Measurements from ENCODE around the gene CYRIA. TPM values are rescaled to one million over a fixed set of nuclear protein-coding genes. Genes with fewer than 3 reads are reported as not detected.

The CYRIA gene
- total RNA-seq, 2 experiments from 2014 or later, result 0.20 to 0.31 TPM

- Mint-ChIP-seq H3K36me3 (ENCODE audit: low read depth) (peaks cover 1% of the 10 kb centered on the region), H3K27ac (no peak overlapping the region), H3K9me3 (peaks cover 2% of the 10 kb centered on the region), H3K27me3 (no peaks in the 10 kb centered on the region), H3K4me1 (peaks cover 15% of the 10 kb centered on the region), H3K4me3 (no peak overlapping the region)
- ChIA-PET POLR2A (no interaction called here), CTCF (interaction anchor here (1.1 kb wide), 1 partner anchor 9 kb away, joined by 3 read pairs; no protein-coding TSS in a partner anchor)
- DNase-seq, result no peak
Measured at GRCh38 chr2:16641509-16641908, 24.1 kb downstream of the CYRIA start.

GRCh38 chr2:16640867-16641266 lies 24.8 kb downstream of the CYRIA start:
- ChIA-PET POLR2A (no interaction called here), CTCF (no interaction called here)
- H3K4me3 Mint-ChIP-seq, result no peak overlapping the region
- H3K4me1 Mint-ChIP-seq, result peaks cover 19% of the 10 kb centered on the region
- no peak overlapping the region for H3K27ac Mint-ChIP-seq
- no peaks in the 10 kb centered on the region for H3K27me3 Mint-ChIP-seq
- no peak for DNase-seq
- H3K9me3 Mint-ChIP-seq, result peaks cover 2% of the 10 kb centered on the region
- H3K36me3 Mint-ChIP-seq (ENCODE audit: low read depth), result peaks cover 1% of the 10 kb centered on the region

- Mint-ChIP-seq H3K36me3 (ENCODE audit: low read depth) (peaks cover 1% of the 10 kb centered on the region), H3K4me1 (peaks cover 19% of the 10 kb centered on the region), H3K4me3 (no peak overlapping the region), H3K9me3 (peaks cover 2% of the 10 kb centered on the region), H3K27ac (no peak overlapping the region), H3K27me3 (no peaks in the 10 kb centered on the region)
- DNase-seq, result no peak
- CTCF ChIA-PET, result no interaction called here
- POLR2A ChIA-PET, result no interaction called here
Measured at GRCh38 chr2:16640001-16640700, 25.5 kb downstream of the CYRIA start.

GRCh38 chr2:16639431-16639830 lies 26.2 kb downstream of the CYRIA start:
- H3K9me3 Mint-ChIP-seq, result peaks cover 2% of the 10 kb centered on the region
- POLR2A ChIA-PET, result no interaction called here
- no peaks in the 10 kb centered on the region for H3K27me3 Mint-ChIP-seq
- no peak for DNase-seq
- H3K27ac Mint-ChIP-seq, result no peak overlapping the region
- CTCF ChIA-PET, result no interaction called here
- no peak overlapping the region for H3K4me3 Mint-ChIP-seq
- peaks cover 19% of the 10 kb centered on the region for H3K4me1 Mint-ChIP-seq
- peaks cover 1% of the 10 kb centered on the region for H3K36me3 Mint-ChIP-seq (ENCODE audit: low read depth)

GRCh38 chr2:16638946-16639345 lies 26.7 kb downstream of the CYRIA start:
- Mint-ChIP-seq H3K4me3 (no peak overlapping the region), H3K36me3 (ENCODE audit: low read depth) (peaks cover 1% of the 10 kb centered on the region), H3K4me1 (peaks cover 19% of the 10 kb centered on the region), H3K27me3 (no peaks in the 10 kb centered on the region), H3K9me3 (peaks cover 2% of the 10 kb centered on the region), H3K27ac (no peak overlapping the region)
- no peak for DNase-seq
- ChIA-PET CTCF (no interaction called here), POLR2A (no interaction called here)

GRCh38 chr2:16637304-16637703 lies 28.3 kb downstream of the CYRIA start:
- CTCF ChIA-PET, result interaction anchor here (1.1 kb wide), 1 partner anchor 278 kb away, joined by 3 read pairs; no protein-coding TSS in a partner anchor
- peaks cover 19% of the 10 kb centered on the region for H3K4me1 Mint-ChIP-seq

GRCh38 chr2:16635791-16636699 lies 29.6 kb downstream of the CYRIA start:
- peaks cover 1% of the 10 kb centered on the region for H3K36me3 Mint-ChIP-seq (ENCODE audit: low read depth)
- ChIA-PET POLR2A (interaction anchor here (0.5 kb wide), 1 partner anchor 923 kb away, joined by 3 read pairs; no protein-coding TSS in a partner anchor), CTCF (no interaction called here)
- peaks cover 19% of the 10 kb centered on the region for H3K4me1 Mint-ChIP-seq
- H3K27me3 Mint-ChIP-seq, result peaks cover 2% of the 10 kb centered on the region
- H3K9me3 Mint-ChIP-seq, result peaks cover 2% of the 10 kb centered on the region
- DNase-seq, result no peak
- H3K27ac Mint-ChIP-seq, result no peak overlapping the region
- H3K4me3 Mint-ChIP-seq, result no peak overlapping the region

More at GRCh38 chr2:16637304-16637703, 28.3 kb downstream of the CYRIA start:
- Mint-ChIP-seq H3K27ac (no peak overlapping the region), H3K36me3 (ENCODE audit: low read depth) (peaks cover 1% of the 10 kb centered on the region), H3K9me3 (peaks cover 2% of the 10 kb centered on the region), H3K4me3 (no peak overlapping the region), H3K27me3 (peaks cover 2% of the 10 kb centered on the region)
- POLR2A ChIA-PET, result no interaction called here
- no peak for DNase-seq

- Mint-ChIP-seq H3K4me3 (no peak overlapping the region), H3K36me3 (ENCODE audit: low read depth) (peaks cover 1% of the 10 kb centered on the region), H3K27ac (no peak overlapping the region), H3K27me3 (peaks cover 2% of the 10 kb centered on the region), H3K4me1 (peaks cover 19% of the 10 kb centered on the region), H3K9me3 (peaks cover 2% of the 10 kb centered on the region)
- CTCF ChIA-PET, result interaction anchor here (0.6 to 1.5 kb wide), 2 partner anchors 8 to 20 kb away, joined by 3 to 5 read pairs; no protein-coding TSS in a partner anchor
- POLR2A ChIA-PET, result no interaction called here
- DNase-seq, result no peak
Measured at GRCh38 chr2:16633621-16634430, 31.8 kb downstream of the CYRIA start.

- peaks cover 2% of the 10 kb centered on the region for H3K27me3 Mint-ChIP-seq
- peaks cover 2% of the 10 kb centered on the region for H3K9me3 Mint-ChIP-seq
- H3K4me1 Mint-ChIP-seq, result peaks cover 13% of the 10 kb centered on the region
- DNase-seq, result no peak
- no peaks in the 10 kb centered on the region for H3K36me3 Mint-ChIP-seq (ENCODE audit: low read depth)
- no peak overlapping the region for H3K4me3 Mint-ChIP-seq
- CTCF ChIA-PET, result no interaction called here
- no peak overlapping the region for H3K27ac Mint-ChIP-seq
- POLR2A ChIA-PET, result no interaction called here
Measured at GRCh38 chr2:16632598-16632997, 33.0 kb downstream of the CYRIA start.

- peaks cover 15% of the 10 kb centered on the region for H3K4me1 Mint-ChIP-seq
- CTCF ChIA-PET, result interaction anchor here (2.0 kb wide), 1 partner anchor 9 kb away, joined by 10 read pairs; no protein-coding TSS in a partner anchor
- no peaks in the 10 kb centered on the region for H3K36me3 Mint-ChIP-seq (ENCODE audit: low read depth)
- no peak overlapping the region for H3K4me3 Mint-ChIP-seq
- H3K27ac Mint-ChIP-seq, result no peak overlapping the region
- H3K9me3 Mint-ChIP-seq, result no peaks in the 10 kb centered on the region
- DNase-seq, result no peak
- H3K27me3 Mint-ChIP-seq, result peaks cover 2% of the 10 kb centered on the region
- POLR2A ChIA-PET, result no interaction called here
Measured at GRCh38 chr2:16630463-16630862, 35.2 kb downstream of the CYRIA start.

- CTCF ChIA-PET, result interaction anchor here (0.6 to 0.7 kb wide), 2 partner anchors 32 to 1124 kb away, joined by 3 read pairs; partner anchors contain the start of genes GEN1 and SMC6
Measured at GRCh38 chr2:16629770-16630169, 35.9 kb downstream of the CYRIA start.

GRCh38 chr2:16629044-16629443 lies 36.6 kb downstream of the CYRIA start:
- CTCF ChIA-PET, result interaction anchor here (0.7 to 1.7 kb wide), 2 partner anchors 15 to 33 kb away, joined by 3 read pairs; no protein-coding TSS in a partner anchor

More at GRCh38 chr2:16629770-16630169, 35.9 kb downstream of the CYRIA start:
- Mint-ChIP-seq H3K9me3 (no peaks in the 10 kb centered on the region), H3K27me3 (peaks cover 2% of the 10 kb centered on the region), H3K4me1 (peaks cover 21% of the 10 kb centered on the region), H3K4me3 (no peak overlapping the region), H3K27ac (no peak overlapping the region), H3K36me3 (ENCODE audit: low read depth) (no peaks in the 10 kb centered on the region)
- no peak for DNase-seq
- POLR2A ChIA-PET, result no interaction called here

More at GRCh38 chr2:16629044-16629443, 36.6 kb downstream of the CYRIA start:
- POLR2A ChIA-PET, result no interaction called here
- no peaks in the 10 kb centered on the region for H3K9me3 Mint-ChIP-seq
- no peaks in the 10 kb centered on the region for H3K36me3 Mint-ChIP-seq (ENCODE audit: low read depth)
- no peak overlapping the region for H3K27ac Mint-ChIP-seq
- no peak overlapping the region for H3K4me3 Mint-ChIP-seq
- peaks cover 26% of the 10 kb centered on the region for H3K4me1 Mint-ChIP-seq
- DNase-seq, result no peak
- H3K27me3 Mint-ChIP-seq, result peaks cover 2% of the 10 kb centered on the region

All from activated CD4-positive, alpha-beta T cell treated with anti-CD3 and anti-CD28 coated beads, Interleukin-2, amount 10 ng/mL, durations not matched to agents 7 days and 5 days (primary cell).